MM.1S (cell line): Measurements from ENCODE around the gene LRRC56.

Experiments used
- EZH2 ChIP-seq: fragments of 300-600 bp; sonication (generic); optimal IDR thresholded peaks from 2 replicates; pipeline ENCODE3; 2017; ENCODE audit warnings: low read depth, mild to moderate bottlenecking, antibody characterized with exemption, low read length, mixed read lengths
- EZH2phosphoT487 ChIP-seq: fragments of 300-600 bp; sonication (generic); IDR thresholded peaks from 2 replicates; pipeline ENCODE4 v1.6.1; 2018; ENCODE audit warnings: antibody characterized with exemption, low read length
- TF ChIP-seq, protein P1 (sequence below): fragments of 300-600 bp; sonication (generic); IDR thresholded peaks from 2 replicates; pipeline ENCODE4 v1.5.1; 2016; ENCODE audit warnings: antibody characterized with exemption, low read length, mixed read lengths

DNA sequence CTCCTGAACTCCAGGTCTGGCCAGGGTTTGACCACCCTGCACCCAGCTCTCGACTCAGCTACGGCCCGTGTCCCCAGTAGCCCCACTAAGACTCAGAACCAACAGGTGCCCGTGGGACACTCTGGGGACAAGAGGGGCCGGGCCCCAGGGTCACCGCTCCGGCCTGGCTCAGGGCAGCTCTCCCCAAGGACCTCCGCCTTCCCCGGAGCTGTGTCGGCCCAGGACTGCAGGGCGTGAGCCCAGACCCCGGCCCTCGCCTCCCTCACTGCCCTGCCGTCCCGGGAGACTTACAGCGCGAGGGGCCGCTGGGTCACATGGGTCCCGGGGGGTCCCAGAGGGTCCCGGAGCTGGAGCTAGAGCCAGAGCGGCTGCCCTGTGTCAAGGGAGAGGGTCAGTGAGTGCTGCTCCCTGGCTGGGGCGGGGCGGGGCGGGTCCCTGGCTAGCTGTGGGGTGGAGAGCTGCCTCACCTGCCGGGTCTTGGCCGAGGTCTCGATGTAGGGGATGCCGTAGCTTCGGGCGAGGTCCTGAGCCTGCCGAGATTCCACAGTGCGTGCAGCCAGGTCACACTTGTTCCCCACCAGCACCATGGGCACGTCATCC, 4.2 kb upstream of the LRRC56 start:
- TF ChIP-seq EZH2, result no peak
- TF ChIP-seq, protein P1, sequence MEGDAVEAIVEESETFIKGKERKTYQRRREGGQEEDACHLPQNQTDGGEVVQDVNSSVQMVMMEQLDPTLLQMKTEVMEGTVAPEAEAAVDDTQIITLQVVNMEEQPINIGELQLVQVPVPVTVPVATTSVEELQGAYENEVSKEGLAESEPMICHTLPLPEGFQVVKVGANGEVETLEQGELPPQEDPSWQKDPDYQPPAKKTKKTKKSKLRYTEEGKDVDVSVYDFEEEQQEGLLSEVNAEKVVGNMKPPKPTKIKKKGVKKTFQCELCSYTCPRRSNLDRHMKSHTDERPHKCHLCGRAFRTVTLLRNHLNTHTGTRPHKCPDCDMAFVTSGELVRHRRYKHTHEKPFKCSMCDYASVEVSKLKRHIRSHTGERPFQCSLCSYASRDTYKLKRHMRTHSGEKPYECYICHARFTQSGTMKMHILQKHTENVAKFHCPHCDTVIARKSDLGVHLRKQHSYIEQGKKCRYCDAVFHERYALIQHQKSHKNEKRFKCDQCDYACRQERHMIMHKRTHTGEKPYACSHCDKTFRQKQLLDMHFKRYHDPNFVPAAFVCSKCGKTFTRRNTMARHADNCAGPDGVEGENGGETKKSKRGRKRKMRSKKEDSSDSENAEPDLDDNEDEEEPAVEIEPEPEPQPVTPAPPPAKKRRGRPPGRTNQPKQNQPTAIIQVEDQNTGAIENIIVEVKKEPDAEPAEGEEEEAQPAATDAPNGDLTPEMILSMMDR, result no peak
- TF ChIP-seq EZH2phosphoT487, result no peak
